Left ventricle myocardium superior (tissue), 1 donor: Measurements from ENCODE around the gene EPS8. TPM values are rescaled to one million over a fixed set of nuclear protein-coding genes. Genes with fewer than 3 reads are reported as not detected.
"Not testable (repeated sequence)": the region's sequence is repeated elsewhere in the genome, so short reads cannot be mapped to it uniquely, and the experiment has no call there.

ENCODE experiments used
- ATAC-seq: fragments of 200-7000 bp; cut with Tn5 transposase; one replicate; pipeline ENCODE4 v1.9.1; 2020; ENCODE audit warnings: mild to moderate bottlenecking, moderate library complexity
- DNase-seq: peaks from one replicate; pipeline ENCODE4 v3.0.0-alpha.2; 2020
- intact Hi-C: fragments of 100-400 bp; cut with micrococcal nuclease; formaldehyde crosslinking; loops from one replicate; pipeline ENCODE4 v1.11.0; 2022
- total RNA-seq: library from RNA; stranded (reverse); fragmentation: NEBNext Ultra II Directional; extraction: Animal tissue kit (Norgen Biotek cat#: 25700); gene quantifications from one replicate; pipeline ENCODE4 v1.2.1, GENCODE V29; 2021
- donor health status: DM: no; HTN: yes; CAD: no; lungs with severe emphysema.

EPS8 gene
- total RNA-seq, 1 donor from 2014 or later = 20.7 TPM

- DNase-seq (no peak), ATAC-seq (no peak)
- intact Hi-C loops = no loop called here
Measured at GRCh38 chr12:15631007-15631715, 158.0 kb downstream of the EPS8 start.

DNA sequence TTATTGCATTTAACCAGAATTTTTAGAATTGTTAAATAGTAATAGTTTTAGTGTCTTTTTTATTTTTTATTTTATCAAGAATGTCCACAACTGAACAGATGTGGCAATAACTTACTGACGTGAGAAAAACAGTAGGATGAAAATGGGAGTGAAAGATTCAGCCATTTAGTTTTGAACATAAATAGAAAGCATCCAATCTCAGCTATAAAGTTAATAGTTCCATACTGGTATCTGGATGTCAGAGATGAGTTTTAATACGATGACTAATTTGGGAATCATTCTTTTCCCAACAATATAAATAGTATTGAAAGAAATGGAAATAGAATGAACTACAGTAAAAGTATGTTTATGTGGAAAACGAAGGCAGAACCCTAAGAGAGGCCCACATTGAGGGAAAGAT, 159.4 kb downstream of the EPS8 start:
- ATAC-seq (no peak), DNase-seq (no peak)
- intact Hi-C loops = no loop called here

GRCh38 chr12:15629108-15629507, 160.1 kb downstream of the EPS8 start:
- ATAC-seq (peak; percentile 98), DNase-seq (peak; percentile 47)
- intact Hi-C loops = no loop called here

DNA sequence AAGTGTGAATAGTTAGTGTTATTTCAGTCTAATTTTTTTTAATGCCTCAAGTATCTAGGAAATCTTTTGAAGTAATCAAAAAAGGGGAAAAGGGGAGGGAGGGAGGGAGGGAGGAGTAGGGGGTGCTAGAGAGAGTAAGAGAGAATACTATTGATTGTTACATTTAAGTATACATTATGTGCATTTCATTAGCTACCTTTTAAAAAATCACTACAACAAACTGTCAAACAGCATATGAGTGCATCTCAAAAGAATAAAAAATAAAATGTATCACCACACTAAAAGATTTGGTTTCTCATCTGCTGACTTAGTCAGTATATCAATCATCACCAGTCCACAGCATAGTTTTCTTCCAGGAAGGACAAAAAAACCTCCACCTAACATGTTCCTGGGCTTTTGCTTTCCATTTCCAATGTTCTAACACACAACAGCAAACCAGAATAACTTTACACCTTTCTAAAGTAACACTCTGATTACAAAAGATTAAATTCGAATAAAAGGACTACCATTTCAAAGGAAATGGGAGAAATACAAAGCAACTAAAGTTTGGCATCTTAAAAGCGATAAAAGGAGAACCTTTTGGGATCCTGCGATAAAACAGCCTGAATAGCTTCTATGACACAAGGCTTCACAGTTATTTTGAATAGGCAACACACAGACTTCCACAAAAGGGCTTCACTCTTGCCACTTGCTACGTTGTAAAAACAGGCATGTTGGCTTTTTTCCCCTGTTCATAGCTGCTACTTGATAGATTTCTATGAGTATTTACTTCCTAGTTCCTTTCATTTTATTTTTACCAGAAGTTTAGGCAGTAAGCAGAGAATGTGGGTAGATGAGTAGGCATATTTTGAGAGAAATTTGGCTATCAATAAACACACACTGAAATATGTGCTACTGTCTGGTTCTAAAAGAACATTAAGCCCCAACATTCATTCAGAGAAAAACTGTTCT, 160.9 kb downstream of the EPS8 start:
- intact Hi-C loops = no loop called here

GRCh38 chr12:15625075-15625474, 164.1 kb downstream of the EPS8 start:
- intact Hi-C loops = no loop called here
- DNase-seq = no peak
- no peak for ATAC-seq

More for the DNA sequence above, 160.9 kb downstream of the EPS8 start:
- DNase-seq = no peak
- peak; percentile 47 for ATAC-seq

DNA sequence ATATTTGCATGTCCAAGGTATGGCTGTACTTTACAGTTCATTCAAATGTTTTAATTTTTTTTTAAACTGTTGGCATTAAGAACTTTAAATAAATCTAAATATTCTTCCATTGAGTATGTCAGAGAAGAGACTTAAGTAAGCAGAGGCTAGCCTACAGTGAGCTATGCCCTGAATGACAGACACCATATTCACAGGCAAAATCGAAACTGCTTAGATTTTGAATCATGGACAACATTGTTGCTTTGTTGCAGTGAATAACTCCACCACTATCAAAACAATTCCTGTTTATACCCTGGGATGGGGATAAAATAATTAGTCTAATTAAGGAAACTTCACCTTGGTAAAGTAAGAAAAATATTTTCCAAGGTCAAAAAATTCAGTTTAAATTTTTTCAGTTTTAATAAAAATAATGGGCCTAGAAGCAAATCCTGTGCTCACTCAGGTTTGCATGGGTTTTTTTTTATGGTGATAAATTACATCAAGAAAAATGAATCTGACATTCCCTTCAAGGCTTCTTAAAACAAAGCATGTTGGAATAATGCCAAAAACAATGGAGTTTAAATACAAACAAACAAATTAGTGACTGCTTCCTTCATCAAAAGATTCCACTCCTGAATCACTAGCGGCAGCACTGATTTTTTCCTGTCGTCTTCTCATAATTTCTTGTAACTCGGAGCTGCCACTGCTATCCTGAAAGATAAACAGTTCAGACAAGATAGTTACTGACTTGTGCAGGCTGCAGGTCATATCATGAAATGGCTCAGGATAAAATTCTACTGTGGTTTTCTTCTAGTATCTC, 168.2 kb downstream of the EPS8 start:
- ATAC-seq = no peak
- no peak for DNase-seq
- intact Hi-C loops = no loop called here

GRCh38 chr12:15616495-15616894, 172.7 kb downstream of the EPS8 start:
- not testable (repeated sequence) for ATAC-seq

GRCh38 chr12:15613981-15614380, 175.2 kb downstream of the EPS8 start:
- ATAC-seq (no peak), DNase-seq (no peak)
- intact Hi-C loops = no loop called here

More at GRCh38 chr12:15616495-15616894, 172.7 kb downstream of the EPS8 start:
- DNase-seq, intact Hi-C loops: not testable (repeated sequence)

GRCh38 chr12:15608941-15609340, 180.2 kb downstream of the EPS8 start:
- DNase-seq (no peak), ATAC-seq (no peak)
- intact Hi-C loops = no loop called here

DNA sequence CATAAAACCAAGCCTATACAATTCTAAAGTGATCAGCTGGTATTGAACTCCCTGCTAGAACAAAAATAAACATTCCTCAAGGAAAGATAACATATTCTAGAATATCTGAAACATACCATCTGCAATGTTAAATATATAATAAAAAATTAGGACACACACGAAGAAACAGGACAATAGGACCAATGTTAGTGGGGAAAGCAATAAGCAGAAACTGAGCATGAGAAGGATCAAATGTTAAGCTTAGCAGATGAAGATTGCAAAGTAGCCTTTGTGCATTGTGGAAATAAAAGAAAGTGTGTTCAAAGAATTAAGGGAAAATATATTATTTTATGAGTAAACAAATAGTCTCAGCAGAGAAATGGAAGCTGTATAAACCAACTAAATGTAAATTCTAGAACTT, 180.8 kb downstream of the EPS8 start:
- no peak for ATAC-seq
- intact Hi-C loops = no loop called here
- no peak for DNase-seq

DNA sequence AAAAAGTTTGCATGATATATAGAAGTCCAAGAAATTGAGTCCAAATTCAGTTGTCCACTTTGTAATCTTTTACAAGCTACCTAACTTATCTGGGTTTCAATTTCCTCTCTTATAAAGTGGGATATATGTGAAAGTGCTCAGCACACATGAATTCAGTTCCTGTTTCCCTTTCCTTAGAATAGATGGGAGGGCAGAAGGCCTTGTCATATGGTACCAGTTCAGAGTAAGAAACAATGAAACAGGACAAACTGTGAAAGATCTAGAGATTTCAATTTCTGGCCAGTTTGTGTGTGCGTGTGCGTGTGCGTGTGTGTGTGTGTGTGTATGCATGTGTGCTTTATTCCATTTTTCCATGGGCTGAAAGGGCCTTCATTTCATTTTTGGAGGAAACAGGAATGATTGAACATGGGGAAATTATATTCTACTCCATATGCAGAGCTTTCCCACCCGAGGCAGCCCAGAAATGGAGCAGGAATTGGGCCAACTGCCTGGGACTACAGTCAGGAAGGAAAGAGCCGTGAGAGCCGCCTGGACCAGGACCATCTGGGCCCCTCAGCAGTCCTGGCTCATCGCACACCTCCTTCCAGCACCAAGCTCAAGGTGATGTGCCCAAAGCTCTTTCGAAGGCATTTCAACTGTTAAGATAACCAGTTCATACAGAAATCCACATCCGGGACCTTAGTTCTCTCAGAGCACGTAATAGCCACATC, 183.2 kb downstream of the EPS8 start:
- no peak for DNase-seq
- intact Hi-C loops = no loop called here
- no peak for ATAC-seq

GRCh38 chr12:15603474-15604085, 185.6 kb downstream of the EPS8 start:
- intact Hi-C loops = no loop called here
- no peak for ATAC-seq
- DNase-seq = no peak

DNA sequence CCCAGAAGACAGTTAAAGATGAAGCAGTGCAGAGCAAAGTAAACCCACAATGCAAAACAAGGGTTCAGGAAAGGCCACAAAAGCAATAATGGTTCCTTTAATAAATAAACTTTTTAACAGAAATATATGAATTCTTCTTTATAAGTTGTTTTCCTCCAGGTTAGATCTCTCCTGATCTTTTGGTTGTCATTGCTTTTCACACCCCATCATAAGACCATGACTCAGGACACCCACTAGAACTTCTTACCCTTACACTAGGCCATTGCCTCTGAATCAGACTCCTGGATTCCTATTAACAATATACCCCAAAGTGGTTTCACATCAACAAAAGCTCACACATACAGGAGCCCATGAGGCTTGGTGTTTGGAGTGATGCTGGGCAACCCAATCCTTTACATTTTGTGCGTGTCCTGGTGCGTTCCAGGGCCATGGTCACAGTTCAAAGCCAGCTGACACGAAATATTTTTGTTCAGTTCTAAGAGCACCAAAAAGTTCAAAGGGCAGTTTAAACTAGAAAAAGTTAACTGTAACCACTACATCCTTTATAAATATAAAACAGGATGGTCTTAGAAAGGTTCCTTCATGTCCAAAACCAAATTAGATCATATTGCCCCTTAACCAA, 187.0 kb downstream of the EPS8 start:
- ATAC-seq (no peak), DNase-seq (no peak)
- intact Hi-C loops = no loop called here

DNA sequence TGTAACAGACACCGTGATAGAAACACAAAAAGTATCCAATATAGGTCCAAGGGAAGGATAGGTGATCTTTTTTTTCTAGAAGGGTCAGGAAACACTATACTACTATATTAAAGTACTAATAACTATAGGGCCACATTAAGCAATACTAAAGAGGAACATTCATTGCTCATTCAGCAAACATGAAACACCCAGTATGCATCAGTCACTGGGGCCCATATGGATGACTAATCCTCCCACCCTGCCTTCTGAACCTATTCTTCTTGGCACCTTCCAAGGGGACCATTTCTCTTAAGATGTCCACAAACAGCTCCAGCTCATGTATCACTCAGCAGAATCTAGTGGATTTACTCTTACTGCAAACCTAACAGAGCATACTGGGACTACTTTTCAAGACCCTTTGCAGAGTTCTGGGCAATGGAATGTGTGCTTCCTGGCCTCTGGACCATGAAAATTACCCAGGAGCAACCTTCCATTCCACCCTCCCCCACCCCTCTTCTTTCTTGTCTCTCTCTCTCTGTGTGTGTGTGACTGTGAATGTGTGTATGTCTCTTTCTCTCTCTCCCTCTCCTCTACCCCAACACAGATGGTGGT, 187.9 kb downstream of the EPS8 start:
- intact Hi-C loops = no loop called here
- ATAC-seq = no peak
- DNase-seq = no peak

DNA sequence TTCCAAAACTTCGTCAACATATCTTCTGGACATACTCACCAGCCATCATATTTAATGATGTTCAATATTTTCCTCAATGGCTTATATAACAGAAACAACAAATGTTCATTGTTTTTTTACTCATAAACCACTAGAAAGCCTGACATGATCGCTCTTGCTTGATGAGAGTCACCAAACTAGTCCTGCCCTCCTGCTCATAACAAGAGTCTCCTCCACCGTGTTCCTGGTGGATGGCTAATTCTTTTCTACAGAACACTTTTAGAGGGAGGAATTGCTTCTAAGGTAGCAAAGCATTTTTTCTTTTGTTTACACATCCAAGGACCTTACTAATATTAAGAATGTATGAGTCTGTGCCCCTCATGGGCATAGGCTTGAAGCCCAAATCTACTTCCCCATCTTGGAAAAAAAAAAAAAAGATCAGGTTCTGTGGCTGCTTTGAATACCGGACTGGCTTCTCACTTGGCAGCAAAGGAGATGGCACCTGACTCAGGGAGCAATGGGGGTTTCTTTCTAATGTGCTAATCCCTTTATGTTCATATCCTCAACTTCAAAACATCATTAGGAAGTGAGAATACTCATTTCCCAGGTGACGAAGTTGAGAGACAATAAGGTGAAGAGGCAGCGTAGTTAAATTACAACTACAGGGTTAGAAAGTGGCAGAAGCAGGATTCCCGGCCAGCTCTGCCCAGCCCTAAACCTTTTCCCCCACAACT, 188.8 kb downstream of the EPS8 start:
- ATAC-seq (no peak), DNase-seq (no peak)
- intact Hi-C loops = no loop called here

DNA sequence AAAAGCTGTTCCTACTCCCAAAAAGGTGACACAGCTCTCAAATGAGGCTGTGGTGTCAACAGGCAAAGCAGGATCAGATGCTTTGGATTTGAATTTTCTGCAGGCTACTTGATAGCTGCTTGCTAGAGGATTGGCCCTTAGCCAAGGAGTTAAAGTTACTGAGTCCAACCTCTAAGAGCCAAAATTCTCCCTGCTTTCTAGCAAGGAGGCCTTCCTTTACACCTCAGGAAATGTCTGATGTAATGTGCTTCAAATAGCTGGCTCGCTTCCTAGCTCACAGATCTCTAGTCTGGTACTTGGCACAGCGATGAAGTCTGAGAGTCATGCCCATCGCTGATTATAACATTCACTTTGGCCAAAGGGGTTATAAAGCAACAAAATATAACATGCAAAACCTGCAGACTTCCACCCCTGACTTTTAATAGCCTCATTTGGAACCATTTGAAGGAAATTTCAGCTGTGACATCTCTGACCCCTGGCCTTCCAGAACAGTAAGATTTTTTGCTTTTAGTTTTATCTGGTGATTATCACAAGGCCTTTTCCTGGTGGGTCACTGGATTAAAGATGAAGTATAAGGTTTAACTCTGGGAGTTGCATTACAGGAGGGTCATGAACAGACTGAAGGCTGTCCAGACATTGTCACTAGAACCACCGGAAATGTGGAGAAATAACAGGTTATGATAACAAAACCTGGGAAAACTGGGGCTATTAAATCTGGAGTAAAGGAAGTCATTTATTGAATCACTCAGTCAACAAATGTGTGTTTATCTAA, 189.7 kb downstream of the EPS8 start:
- DNase-seq (no peak), ATAC-seq (peak; percentile 92)
- intact Hi-C loops = no loop called here
